Measurements from ENCODE around the gene MICALL1.
A peak's percentile ranks its signal among the peaks of the same experiment; 100 is the strongest.

Gene MICALL1

GRCh38 chr22:37894939-37895670 is 11.0 kb upstream of the MICALL1 start:
- no peak for DNase-seq
- no peak for TF ChIP-seq GATA1 (IDR thresholded peaks at IDR 0.05; ENCODE audit: low read depth, low read length)
- TF ChIP-seq POLR2A (IDR thresholded peaks at IDR 0.05; ENCODE audit: low read length), result no peak

GRCh38 chr22:37896181-37896592 is 9.9 kb upstream of the MICALL1 start:
- TF ChIP-seq GATA1 (IDR thresholded peaks at IDR 0.05; ENCODE audit: low read depth, low read length) (no peak), POLR2A (IDR thresholded peaks at IDR 0.05; ENCODE audit: low read length) (no peak)
- no peak for DNase-seq

GRCh38 chr22:37896939-37897338 is 9.2 kb upstream of the MICALL1 start:
- no peak for DNase-seq
- no peak for TF ChIP-seq GATA1 (IDR thresholded peaks at IDR 0.05; ENCODE audit: low read depth, low read length)
- no peak for TF ChIP-seq POLR2A (IDR thresholded peaks at IDR 0.05; ENCODE audit: low read length)

GRCh38 chr22:37897807-37898206 is 8.3 kb upstream of the MICALL1 start:
- DNase-seq, result no peak

GRCh38 chr22:37898441-37899181 is 7.5 kb upstream of the MICALL1 start:
- TF ChIP-seq POLR2A (IDR thresholded peaks at IDR 0.05; ENCODE audit: low read length) (no peak), GATA1 (IDR thresholded peaks at IDR 0.05; ENCODE audit: low read depth, low read length) (no peak)
- DNase-seq, result peak; percentile 34 to 46

More at GRCh38 chr22:37897807-37898206, 8.3 kb upstream of the MICALL1 start:
- no peak for TF ChIP-seq POLR2A (IDR thresholded peaks at IDR 0.05; ENCODE audit: low read length)
- TF ChIP-seq GATA1 (IDR thresholded peaks at IDR 0.05; ENCODE audit: low read depth, low read length), result no peak

- no peak for TF ChIP-seq GATA1 (IDR thresholded peaks at IDR 0.05; ENCODE audit: low read depth, low read length)
- no peak for TF ChIP-seq POLR2A (IDR thresholded peaks at IDR 0.05; ENCODE audit: low read length)
- DNase-seq, result peak; percentile 68 to 91
Measured at GRCh38 chr22:37904572-37905533, 1.2 kb upstream of the MICALL1 start.

- DNase-seq, result peak in 1 of 2 experiments; percentile 52
- no peak for TF ChIP-seq GATA1 (IDR thresholded peaks at IDR 0.05; ENCODE audit: low read depth, low read length)
- TF ChIP-seq POLR2A (IDR thresholded peaks at IDR 0.05; ENCODE audit: low read length), result no peak
Measured at GRCh38 chr22:37906364-37907008, 389 bp downstream of the MICALL1 start.

GRCh38 chr22:37907036-37907954 is 1.2 kb downstream of the MICALL1 start:
- TF ChIP-seq POLR2A (IDR thresholded peaks at IDR 0.05; ENCODE audit: low read length) (no peak), GATA1 (IDR thresholded peaks at IDR 0.05; ENCODE audit: low read depth, low read length) (no peak)
- no peak for DNase-seq

GRCh38 chr22:37909766-37910165 is 3.7 kb downstream of the MICALL1 start:
- TF ChIP-seq GATA1 (IDR thresholded peaks at IDR 0.05; ENCODE audit: low read depth, low read length) (no peak), POLR2A (IDR thresholded peaks at IDR 0.05; ENCODE audit: low read length) (no peak)
- no peak for DNase-seq

GRCh38 chr22:37910890-37911672 is 5.0 kb downstream of the MICALL1 start:
- DNase-seq, result no peak
- TF ChIP-seq POLR2A (IDR thresholded peaks at IDR 0.05; ENCODE audit: low read length), result no peak
- no peak for TF ChIP-seq GATA1 (IDR thresholded peaks at IDR 0.05; ENCODE audit: low read depth, low read length)

- TF ChIP-seq GATA1 (IDR thresholded peaks at IDR 0.05; ENCODE audit: low read depth, low read length), result no peak
- no peak for TF ChIP-seq POLR2A (IDR thresholded peaks at IDR 0.05; ENCODE audit: low read length)
- no peak for DNase-seq
Measured at GRCh38 chr22:37911697-37912096, 5.6 kb downstream of the MICALL1 start.

- no peak for TF ChIP-seq POLR2A (IDR thresholded peaks at IDR 0.05; ENCODE audit: low read length)
- no peak for TF ChIP-seq GATA1 (IDR thresholded peaks at IDR 0.05; ENCODE audit: low read depth, low read length)
Measured at GRCh38 chr22:37912171-37912570, 6.1 kb downstream of the MICALL1 start.

More at GRCh38 chr22:37912171-37912570, 6.1 kb downstream of the MICALL1 start:
- no peak for DNase-seq
